Epidermal melanocyte (primary cell): ENCODE measurements around the gene MAP1LC3B2.
"Not testable (repeated sequence)": the region's sequence is repeated elsewhere in the genome, so short reads cannot be mapped to it uniquely, and the experiment has no call there.

Experiments
- DNase-seq: peaks from one replicate; pipeline ENCODE4 v3.0.0; 2011; ENCODE audit warnings: low spot score; ENCODE audit not compliant: insufficient read length

MAP1LC3B2 gene

DNA sequence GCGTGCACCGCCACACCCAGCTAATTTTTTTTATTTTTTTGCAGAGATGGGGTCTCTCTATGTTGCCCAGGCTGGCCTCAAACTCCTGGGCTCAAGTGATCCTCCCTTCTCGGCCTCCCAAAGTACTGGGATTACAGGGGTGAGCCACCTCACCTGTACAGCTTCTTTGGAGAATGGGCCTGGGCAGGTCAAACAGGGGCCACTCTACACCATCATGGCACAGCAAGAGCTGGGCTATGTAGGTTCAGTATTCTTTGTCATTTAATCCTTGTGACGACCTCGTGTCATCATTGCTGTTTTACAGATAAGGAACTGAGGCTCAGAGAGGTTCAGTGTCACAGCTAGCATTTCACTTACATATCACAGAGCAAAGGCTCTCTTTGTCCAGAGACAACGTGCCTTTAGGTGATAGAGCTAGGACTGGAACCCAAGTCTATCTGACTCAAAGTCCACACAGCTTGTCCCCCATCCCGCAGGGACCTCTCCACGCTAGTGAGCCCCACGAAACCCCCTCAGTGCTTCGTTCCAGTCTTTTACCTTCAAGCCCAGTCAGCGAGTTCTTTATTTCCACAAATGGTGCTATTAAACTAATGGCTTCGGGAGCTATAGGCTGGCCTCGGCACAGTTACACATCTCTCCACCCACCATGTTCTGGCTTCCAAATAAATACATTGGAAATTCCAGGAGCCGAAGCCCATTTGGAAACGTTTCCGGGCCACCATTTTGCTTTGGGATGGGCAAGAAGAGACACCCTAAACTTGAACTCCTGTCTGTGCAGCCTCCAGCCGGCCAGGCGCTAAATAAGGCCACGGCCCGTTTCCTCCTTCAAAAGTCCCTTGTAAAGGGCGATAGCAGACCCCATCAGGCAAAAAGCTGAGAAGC lies 660 bp upstream of the MAP1LC3B2 start:
- no peak for DNase-seq

GRCh38 chr12:116561181-116561821 lies 2.1 kb downstream of the MAP1LC3B2 start:
- no peak for DNase-seq

DNA sequence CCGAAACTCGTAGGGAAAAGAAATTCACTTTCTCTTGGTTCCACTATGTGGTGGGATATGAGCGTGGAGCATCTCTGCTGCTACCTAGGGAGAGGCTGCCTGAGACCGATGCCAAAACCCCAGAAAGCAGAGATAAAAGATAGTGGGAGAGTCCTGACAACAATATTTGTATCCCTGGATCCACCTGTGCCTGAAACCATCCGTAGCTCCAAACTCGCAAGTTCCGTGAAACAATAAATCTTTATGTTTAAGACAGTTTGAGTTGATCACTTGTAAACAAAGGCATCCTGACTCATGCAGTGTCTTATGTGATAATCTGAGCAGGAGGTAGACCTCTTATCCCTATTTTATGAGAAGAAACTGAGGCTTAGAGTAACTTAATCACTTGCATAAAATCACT lies 2.9 kb downstream of the MAP1LC3B2 start:
- no peak for DNase-seq

DNA sequence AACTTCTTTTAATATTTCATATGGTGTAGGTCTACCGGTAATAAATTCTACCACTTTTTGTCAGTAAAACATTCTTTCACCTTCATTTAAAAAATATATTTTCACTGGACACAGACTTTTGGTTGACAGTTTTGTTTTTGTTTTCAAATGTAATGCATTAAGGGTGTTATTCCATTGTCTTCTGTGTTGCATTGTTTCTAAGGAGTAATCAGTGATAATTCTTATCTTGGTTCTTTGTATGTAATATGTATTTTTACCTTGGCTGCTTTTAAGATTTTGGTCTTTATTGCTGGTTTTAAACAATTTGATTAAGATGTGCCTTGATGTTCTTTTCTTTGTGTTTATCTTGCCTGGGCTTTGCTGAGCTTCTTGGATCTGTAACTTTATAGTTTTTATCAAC lies 4.1 kb downstream of the MAP1LC3B2 start:
- no peak for DNase-seq

DNA sequence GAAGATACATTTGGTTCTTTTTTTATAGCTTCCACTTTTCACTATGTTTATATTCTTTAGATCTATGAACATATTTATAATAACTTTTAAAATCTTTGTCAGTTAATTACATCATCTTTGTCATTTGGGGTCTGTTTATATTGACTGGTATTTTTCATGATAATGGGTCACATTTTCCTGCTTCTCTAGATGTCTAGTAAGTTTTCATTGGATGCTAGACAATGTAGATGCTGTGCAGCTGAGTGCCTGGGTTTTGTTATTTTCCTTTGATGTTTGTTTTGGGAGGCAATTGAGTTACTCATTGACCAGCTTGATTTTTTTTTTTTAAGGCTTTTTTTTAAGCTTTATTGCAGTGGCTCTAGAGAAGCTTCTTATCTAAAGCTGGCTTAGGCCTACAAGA lies 4.9 kb downstream of the MAP1LC3B2 start:
- no peak for DNase-seq

- DNase-seq = not testable (repeated sequence)
Observed at GRCh38 chr12:116565221-116565620, 6.0 kb downstream of the MAP1LC3B2 start.

DNA sequence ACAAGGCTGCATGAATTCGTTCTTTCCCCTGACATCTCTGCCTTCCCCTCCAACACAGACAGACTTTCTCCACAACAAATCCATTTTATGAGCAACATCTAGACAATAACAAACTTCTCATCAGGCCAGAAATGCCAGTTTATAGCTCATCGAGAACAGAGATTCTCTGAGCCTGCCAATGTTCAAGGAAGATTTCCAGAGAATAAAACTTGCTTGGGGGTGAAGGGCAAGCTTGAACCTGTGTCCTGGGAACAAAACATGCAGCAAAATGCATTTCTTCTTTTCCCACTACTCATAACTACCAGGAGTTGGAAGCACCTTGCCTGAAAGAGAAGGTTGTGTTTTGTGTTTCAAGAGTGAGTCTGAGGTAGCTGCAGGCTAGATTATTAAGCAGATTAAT lies 6.8 kb downstream of the MAP1LC3B2 start:
- DNase-seq = no peak

DNA sequence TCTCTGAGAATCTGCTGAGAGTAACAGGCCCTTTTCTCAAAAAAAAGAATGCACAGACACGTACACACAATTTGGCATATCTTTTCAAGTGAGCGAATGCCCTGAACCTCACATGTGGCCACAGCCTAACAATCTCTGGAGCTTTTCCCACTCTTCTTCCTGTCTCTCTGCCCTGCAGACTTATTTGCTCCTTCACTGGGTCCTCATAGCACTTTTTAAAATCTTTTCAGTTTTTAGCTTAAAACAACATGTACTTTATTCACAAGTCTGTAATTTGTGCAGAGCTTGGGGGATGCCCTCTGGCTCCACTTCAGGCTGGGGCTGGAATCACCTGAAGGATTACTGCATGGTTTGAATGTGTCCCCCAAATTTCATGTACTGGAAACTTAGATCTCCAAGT lies 9.0 kb downstream of the MAP1LC3B2 start:
- DNase-seq = no peak

DNA sequence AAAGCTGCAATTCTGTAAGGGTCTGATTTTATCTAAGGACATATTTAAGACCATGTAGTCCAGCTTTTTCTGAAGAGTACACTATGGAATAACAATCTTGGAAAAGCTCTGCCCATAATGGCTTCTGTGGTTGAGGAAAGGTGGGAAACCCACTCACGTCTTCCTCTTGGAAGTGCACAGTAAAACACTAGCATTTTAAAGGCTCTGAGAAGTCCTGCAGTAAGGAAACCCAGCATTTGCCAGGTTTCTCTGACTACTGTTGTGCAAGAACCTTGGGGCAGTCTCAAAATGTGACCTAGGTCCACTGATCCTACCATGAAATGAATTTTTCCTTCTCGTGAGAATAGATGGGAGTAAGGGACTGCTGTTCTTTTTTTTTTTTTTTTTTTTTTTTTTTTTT lies 11.9 kb downstream of the MAP1LC3B2 start:
- DNase-seq = no peak

- no peak for DNase-seq
Observed at GRCh38 chr12:116573776-116574175, 14.6 kb downstream of the MAP1LC3B2 start.

DNA sequence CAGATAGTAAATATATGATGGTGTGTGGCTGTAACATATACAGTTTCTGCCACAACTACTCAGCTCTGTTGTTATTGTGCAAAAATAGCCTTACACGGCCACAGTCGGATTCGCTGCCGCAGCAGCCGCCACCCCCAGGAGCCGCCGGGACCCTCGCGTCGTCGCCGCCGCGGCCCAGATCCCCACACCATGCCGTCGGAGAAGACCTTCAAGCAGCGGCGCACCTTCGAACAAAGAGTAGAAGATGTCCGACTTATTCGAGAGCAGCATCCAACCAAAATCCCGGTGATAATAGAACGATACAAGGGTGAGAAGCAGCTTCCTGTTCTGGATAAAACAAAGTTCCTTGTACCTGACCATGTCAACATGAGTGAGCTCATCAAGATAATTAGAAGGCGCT lies 16.6 kb downstream of the MAP1LC3B2 start:
- not testable (repeated sequence) for DNase-seq

DNA sequence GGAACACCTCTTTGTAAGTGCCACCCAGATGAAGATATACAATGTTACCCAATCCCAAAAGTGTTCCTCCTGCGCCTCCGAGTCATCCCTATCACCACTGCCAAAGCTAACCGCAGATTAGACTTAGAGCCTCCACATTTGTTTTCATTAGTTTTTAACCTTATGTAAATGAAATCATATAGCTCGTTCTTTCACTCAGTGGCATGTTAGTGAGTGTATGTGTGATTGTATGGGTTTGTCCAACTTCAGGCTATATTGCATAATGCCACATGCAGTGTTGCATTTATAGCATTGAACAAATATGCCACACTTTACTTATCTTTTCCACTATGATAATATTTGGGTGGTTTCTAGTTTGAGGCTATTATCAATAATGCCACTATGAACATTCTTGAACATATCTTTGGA lies 18.0 kb downstream of the MAP1LC3B2 start:
- DNase-seq = no peak

- DNase-seq = no peak
Observed at GRCh38 chr12:116578051-116578450, 18.9 kb downstream of the MAP1LC3B2 start.

GRCh38 chr12:116582610-116583009 lies 23.4 kb downstream of the MAP1LC3B2 start:
- no peak for DNase-seq

DNA sequence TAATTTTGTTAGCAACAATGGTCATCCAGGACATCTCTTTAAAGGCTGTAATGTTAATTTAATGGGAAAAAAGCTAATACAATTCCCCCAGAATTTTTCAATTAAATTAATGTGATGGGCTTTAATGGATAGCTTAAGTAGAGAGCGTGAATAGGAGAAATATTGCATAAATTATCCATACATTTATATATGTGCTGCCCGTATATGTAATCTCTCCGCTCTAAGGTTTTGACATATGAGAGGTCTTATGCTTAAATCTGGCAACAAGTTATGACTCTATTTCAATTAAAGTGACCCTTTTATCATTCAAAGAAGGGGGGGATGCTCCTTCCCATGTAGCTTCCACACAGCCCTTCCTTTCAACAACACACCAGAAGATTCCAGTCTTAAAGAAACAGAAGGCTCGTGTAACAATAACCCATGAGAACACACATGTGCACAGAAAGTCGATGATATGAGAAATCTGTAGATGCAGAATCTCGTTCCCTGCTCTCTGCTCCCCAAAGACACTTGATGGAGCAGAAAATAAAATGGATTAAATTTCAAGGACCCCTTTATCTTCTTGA lies 24.0 kb downstream of the MAP1LC3B2 start:
- no peak for DNase-seq

- DNase-seq = no peak
Observed at GRCh38 chr12:116587270-116587669, 28.1 kb downstream of the MAP1LC3B2 start.

GRCh38 chr12:116588390-116589028 lies 29.3 kb downstream of the MAP1LC3B2 start:
- DNase-seq = no peak

DNA sequence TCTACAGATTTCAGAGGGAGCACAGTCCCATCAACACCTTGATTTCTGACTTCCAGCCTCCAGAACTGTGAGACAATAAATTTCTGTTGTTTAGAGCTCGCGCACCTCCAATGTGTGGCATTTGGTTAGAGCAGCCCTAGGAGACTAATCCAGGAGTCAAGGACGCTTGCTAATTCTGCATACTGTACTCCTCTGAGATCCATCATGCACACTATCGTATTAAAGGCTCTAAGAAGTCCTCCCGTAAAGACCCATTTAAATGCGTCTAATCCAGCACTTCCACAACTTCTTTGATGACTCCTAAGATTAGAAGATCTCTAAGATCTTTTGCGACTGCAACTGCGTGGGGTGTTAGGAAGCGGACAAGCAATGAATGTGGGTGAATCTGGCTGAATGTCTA lies 30.4 kb downstream of the MAP1LC3B2 start:
- no peak for DNase-seq

DNA sequence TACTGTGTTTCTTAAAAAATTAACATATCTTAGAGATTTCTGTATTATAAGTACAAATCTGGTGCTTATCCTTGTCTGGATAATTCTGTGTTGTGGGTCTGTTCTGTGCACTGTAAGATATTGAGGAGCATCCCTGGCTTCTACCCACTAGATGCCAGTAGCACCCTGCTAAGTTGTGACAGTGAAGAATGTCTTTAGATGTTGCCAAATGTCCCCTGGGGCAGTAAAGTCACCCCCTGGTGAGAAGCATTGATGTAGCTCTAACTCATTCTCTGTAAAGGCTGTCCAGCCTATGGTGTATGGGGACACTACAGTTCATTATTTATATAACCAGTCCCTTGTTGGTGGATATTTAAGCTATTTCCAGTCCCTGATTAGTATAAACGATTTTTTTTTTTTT lies 31.4 kb downstream of the MAP1LC3B2 start:
- DNase-seq = no peak

DNA sequence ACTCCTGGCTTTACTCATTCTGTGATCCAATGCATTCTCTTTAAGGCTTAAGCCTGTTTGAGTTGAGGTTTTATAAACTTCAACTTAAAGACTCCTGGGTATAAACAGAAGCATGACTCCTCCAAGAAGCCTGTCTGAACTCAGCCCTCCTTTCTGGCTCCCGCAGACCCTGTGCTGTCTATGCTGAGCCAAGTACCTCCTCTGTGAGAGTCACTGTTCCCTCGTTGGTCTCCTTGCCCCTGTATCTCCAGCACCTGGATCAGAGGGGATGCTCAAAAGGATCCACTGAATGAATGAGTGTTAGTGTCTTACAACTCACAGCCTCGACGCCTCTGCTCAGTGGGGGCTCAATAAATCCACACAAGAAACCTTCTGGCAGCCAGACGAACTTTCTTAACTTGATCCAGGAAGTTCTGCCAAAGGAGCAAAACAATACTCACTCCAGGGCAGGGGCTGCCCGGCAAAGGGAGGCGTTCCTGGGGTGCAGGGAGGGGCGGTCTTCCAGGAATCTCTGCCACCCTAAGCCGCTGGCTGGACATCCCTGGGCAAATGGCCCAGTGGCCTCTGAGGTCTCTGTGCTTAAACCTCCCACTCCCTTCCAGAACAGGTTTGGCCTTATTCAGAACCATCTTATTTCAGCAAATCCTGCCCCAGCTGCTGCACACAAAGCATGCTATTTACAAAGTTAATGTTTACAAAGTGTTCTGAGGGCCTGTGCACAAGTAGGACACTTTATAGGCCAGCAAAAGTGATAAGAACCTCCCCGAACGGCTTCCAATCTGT lies 32.9 kb downstream of the MAP1LC3B2 start:
- DNase-seq = no peak

- no peak for DNase-seq
Observed at GRCh38 chr12:116592731-116593130, 33.5 kb downstream of the MAP1LC3B2 start.
